Prostate gland (tissue), 2 donors: ENCODE measurements around the gene LYG2. TPM values are rescaled to one million over a fixed set of nuclear protein-coding genes. Genes with fewer than 3 reads are reported as not detected.

Experiments
- small RNA-seq, 2 donors: library from RNA; depleted of rRNA; stranded (forward); fragments of <200 nt; gene quantifications; one replicate each; pipeline ENCODE3, GENCODE V24; 2016
- total RNA-seq, 2 donors: library from RNA; depleted of rRNA; stranded (reverse); fragments of >200 nt; gene quantifications; one replicate each; pipeline ENCODE4 v1.1.0, GENCODE V29; 2016

The LYG2 gene
- total RNA-seq, 2 donors from 2014 or later: not detected

Small RNA genes within 50 kb of the gene (small RNA-seq; reads per million reads assigned to genes)
- gene AC092587.1: 0 reads per million in 2 donors

Other genes starting within 250 kb of the LYG2 start
- 1 to 10 TPM in 1 of 2 donors, not detected in 1; 4.5 TPM for gene C2orf15, start 114.0 kb downstream of the LYG2 start, total RNA-seq
- gene TSGA10, start 100.7 kb downstream of the LYG2 start, total RNA-seq: 10 to 100 TPM; 19.0 to 26.5 TPM
- gene LIPT1, start 100.7 kb downstream of the LYG2 start, total RNA-seq: 10 to 100 TPM in 1 of 2 donors, 1 to 10 TPM in 1; 7.3 to 13.1 TPM
- gene MITD1, start 74.6 kb downstream of the LYG2 start, total RNA-seq: 10 to 100 TPM; 16.0 to 28.7 TPM
- gene MRPL30, start 74.5 kb downstream of the LYG2 start, total RNA-seq: 10 to 100 TPM; 24.1 to 37.3 TPM
- gene LYG1, start 45.5 kb upstream of the LYG2 start, total RNA-seq: 1 to 10 TPM in 1 of 2 donors, under 1 TPM in 1; 0.32 to 2.8 TPM
- 10 to 100 TPM; 27.9 to 30.3 TPM for gene TXNDC9, start 80.7 kb upstream of the LYG2 start, total RNA-seq
- gene EIF5B, start 81.7 kb upstream of the LYG2 start, total RNA-seq: 10 to 100 TPM; 24.0 to 40.5 TPM
- gene REV1, start 234.4 kb upstream of the LYG2 start, total RNA-seq: 10 to 100 TPM; 49.5 to 63.5 TPM